ENCODE measurements around the gene THOC2. TPM values are rescaled to one million over a fixed set of nuclear protein-coding genes. Genes with fewer than 3 reads are reported as not detected.
"Not testable (repeated sequence)": the region's sequence is repeated elsewhere in the genome, so short reads cannot be mapped to it uniquely, and the experiment has no call there.

The THOC2 gene
- total and polyA plus RNA-seq, 10 of the 15 experiments (the other 5 are each of a cell fraction or from before 2014, with no cell fraction given): 64.8 to 136 (median 75.1) TPM

- no peak for TF ChIP-seq CTCF (IDR thresholded peaks at IDR 0.05 in 2 of 3, conservative IDR thresholded peaks at IDR 0.05 in 1 of 3; ENCODE audit: control insufficient read depth in 2 of 3, extremely low read depth in 1 of 3, insufficient read depth in 1 of 3, low read depth in 3 of 3, low read length in 3 of 3)
- no peak for TF ChIP-seq MTA2 (IDR thresholded peaks at IDR 0.05; ENCODE audit: low read depth)
- TF ChIP-seq SUPT20H (IDR thresholded peaks at IDR 0.05; ENCODE audit: borderline replicate concordance, control insufficient read depth, low read depth, low read length): no peak
- TF ChIP-seq ATF2 (IDR thresholded peaks at IDR 0.05; ENCODE audit: low read length): no peak
- no peak for TF ChIP-seq ZNF274 (IDR thresholded peaks at IDR 0.05; ENCODE audit: insufficient read depth, insufficient read length)
- TF ChIP-seq ATF7 (IDR thresholded peaks at IDR 0.05; ENCODE audit: low read depth): no peak
- TF ChIP-seq CREB1 (IDR thresholded peaks at IDR 0.05; ENCODE audit: low read depth): peak; percentile 26; the same call in 1 of the 2 replicates
- TF ChIP-seq NBN (IDR thresholded peaks at IDR 0.05): no peak
- TF ChIP-seq MYC (IDR thresholded peaks at IDR 0.05; ENCODE audit: insufficient read depth, insufficient read length, insufficient replicate concordance, low read length, severe bottlenecking): no peak
These were observed 32.4 kb upstream of the THOC2 start (continued) for GRCh38 chrX:123764967-123765871.

GRCh38 chrX:123759849-123760248, 27.0 kb upstream of the THOC2 start:
- intact Hi-C loops (cut with micrococcal nuclease; ENCODE audit: unreplicated experiment); H3K27me3 ChIP-seq (replicated peaks in 1 of 2; ENCODE audit: control insufficient read depth in 2 of 2, insufficient read depth in 2 of 2, low read length in 1 of 2); BruUV-seq (replicated peaks); H3K4me3 ChIP-seq; H4K20me1 ChIP-seq (ENCODE audit: control insufficient read depth, insufficient read depth); FAIRE-seq; ATAC-seq; H3K4me2 ChIP-seq (ENCODE audit: control insufficient read depth, insufficient read depth); DNase-seq (ENCODE audit: low read depth, low spot score); H3K79me2 ChIP-seq (ENCODE audit: control insufficient read depth, insufficient read depth, low read length); H3K9ac ChIP-seq (ENCODE audit: control insufficient read depth, insufficient read depth, low read length); CTCF ChIA-PET; H3K27ac ChIP-seq (ENCODE audit: control insufficient read depth, insufficient read depth); in situ Hi-C loops (cut with MboI); H3K9me3 ChIP-seq (replicated peaks; ENCODE audit: control insufficient read depth, insufficient read depth, low read length); H2AFZ ChIP-seq (ENCODE audit: control insufficient read depth, low read depth, low read length); RAD21 ChIA-PET (ENCODE audit: unreplicated experiment); H3K4me1 ChIP-seq (ENCODE audit: control insufficient read depth, insufficient read depth, low read length); H3K36me3 ChIP-seq (ENCODE audit: control insufficient read depth in 2 of 2, insufficient read depth in 2 of 2, low read length in 1 of 2); SMC1A ChIA-PET (ENCODE audit: uncharacterized antibody, unreplicated experiment): not testable (repeated sequence)
- 0% methylated on average over 3 of the region's 3 CpGs for WGBS (ENCODE audit: insufficient coverage, insufficient replicate concordance, low lambda C conversion rate, missing lambda C conversion rate)
- POLR2A ChIA-PET: interaction anchor here (0.5 kb wide), 1 partner anchor 38 kb away, joined by 3 read pairs; no protein-coding TSS in a partner anchor

- H3K27ac ChIP-seq (ENCODE audit: control insufficient read depth, insufficient read depth); SMC1A ChIA-PET (ENCODE audit: uncharacterized antibody, unreplicated experiment); RAD21 ChIA-PET (ENCODE audit: unreplicated experiment); H3K4me1 ChIP-seq (ENCODE audit: control insufficient read depth, insufficient read depth, low read length); H3K27me3 ChIP-seq (replicated peaks in 1 of 2; ENCODE audit: control insufficient read depth in 2 of 2, insufficient read depth in 2 of 2, low read length in 1 of 2); H3K79me2 ChIP-seq (ENCODE audit: control insufficient read depth, insufficient read depth, low read length); H2AFZ ChIP-seq (ENCODE audit: control insufficient read depth, low read depth, low read length); POLR2A ChIA-PET; intact Hi-C loops (cut with micrococcal nuclease; ENCODE audit: unreplicated experiment); BruUV-seq (replicated peaks); H4K20me1 ChIP-seq (ENCODE audit: control insufficient read depth, insufficient read depth); H3K36me3 ChIP-seq (ENCODE audit: control insufficient read depth in 2 of 2, insufficient read depth in 2 of 2, low read length in 1 of 2); DNase-seq (ENCODE audit: low read depth, low spot score); CTCF ChIA-PET; H3K4me3 ChIP-seq; in situ Hi-C loops (cut with MboI); H3K9me3 ChIP-seq (replicated peaks; ENCODE audit: control insufficient read depth, insufficient read depth, low read length); ATAC-seq; H3K9ac ChIP-seq (ENCODE audit: control insufficient read depth, insufficient read depth, low read length); H3K4me2 ChIP-seq (ENCODE audit: control insufficient read depth, insufficient read depth); FAIRE-seq: not testable (repeated sequence)
- WGBS (ENCODE audit: insufficient coverage, insufficient replicate concordance, low lambda C conversion rate, missing lambda C conversion rate): 29% methylated on average over 1 of the region's 1 CpG
These were observed 24.9 kb upstream of the THOC2 start for GRCh38 chrX:123757794-123758193.

Data from GM12878 (cell line).